ENCODE measurements around the gene BARX1. TPM values are rescaled to one million over a fixed set of nuclear protein-coding genes. Genes with fewer than 3 reads are reported as not detected.
"Not testable (repeated sequence)": the region's sequence is repeated elsewhere in the genome, so short reads cannot be mapped to it uniquely, and the experiment has no call there.

BARX1 gene
- polyA plus RNA-seq, 3 donors: 0.33 to 0.67 (median 0.63) TPM

- no peak for DNase-seq (ENCODE audit: extremely low read depth in 1 of 11, low read depth in 9 of 11, low spot score in 4 of 11)
Measured at GRCh38 chr9:93968451-93969327, 13.5 kb upstream of the BARX1 start.

DNA sequence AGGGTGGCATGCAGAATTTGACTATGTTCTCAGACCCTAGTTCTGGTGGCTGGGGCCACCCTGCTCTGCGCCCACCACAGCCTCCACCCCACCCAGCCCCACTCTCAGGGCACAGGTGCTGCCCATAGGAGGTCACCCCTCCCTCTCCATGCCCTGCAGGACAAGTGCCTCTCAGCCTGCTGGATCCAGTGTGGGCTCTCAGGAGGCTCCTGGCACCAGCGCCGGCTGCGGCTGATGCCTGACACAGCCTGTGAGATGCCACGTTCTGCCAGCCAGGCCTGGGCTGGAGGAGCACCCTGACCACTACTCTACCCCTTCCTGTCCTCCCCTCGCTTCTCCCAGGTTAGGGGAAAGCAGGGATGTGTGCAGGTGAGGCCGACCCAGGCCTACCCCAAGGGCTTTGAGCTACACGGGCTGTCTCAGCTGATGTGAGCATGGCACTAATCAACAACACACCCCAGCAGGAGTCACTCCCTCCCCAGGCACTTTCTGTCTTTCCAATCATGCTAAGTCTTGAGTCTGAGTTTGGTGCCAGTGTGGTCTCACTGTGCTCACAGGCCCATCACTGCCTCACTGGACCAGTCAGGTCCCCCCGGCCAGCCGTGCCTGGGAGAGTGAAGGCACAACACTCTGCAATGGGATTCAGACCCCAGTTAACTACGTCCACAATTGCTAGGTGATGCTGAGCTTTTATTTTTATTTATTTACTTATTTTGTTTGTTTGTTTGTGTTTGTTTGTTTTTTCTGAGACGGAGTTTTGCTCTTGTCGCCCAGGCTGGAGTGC is 12.1 kb upstream of the BARX1 start:
- DNase-seq (ENCODE audit: extremely low read depth in 1 of 11, low read depth in 9 of 11, low spot score in 4 of 11): no peak

- no peak for DNase-seq (ENCODE audit: extremely low read depth in 1 of 11, low read depth in 9 of 11, low spot score in 4 of 11)
Measured at GRCh38 chr9:93965830-93966577, 10.8 kb upstream of the BARX1 start.

DNA sequence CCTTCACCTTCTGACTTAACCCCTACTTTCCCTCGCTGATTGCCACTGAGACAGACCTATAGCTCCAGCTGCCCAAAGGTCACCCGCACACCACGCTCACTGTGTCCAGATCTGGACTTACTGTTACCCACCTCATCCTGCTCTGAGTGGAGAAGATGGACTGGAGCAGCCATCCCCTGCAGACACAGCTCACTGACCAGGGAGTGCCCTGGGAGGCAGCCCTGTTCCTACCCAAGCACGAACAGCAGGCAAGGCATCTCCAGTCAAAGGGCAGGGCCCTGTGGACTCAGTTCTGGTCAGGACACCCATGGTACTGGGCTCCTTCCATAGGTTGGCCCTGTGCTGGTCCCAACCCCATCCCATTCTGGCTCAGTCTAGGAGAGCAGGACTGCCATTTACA is 9.5 kb upstream of the BARX1 start:
- DNase-seq (ENCODE audit: extremely low read depth in 1 of 11, low read depth in 9 of 11, low spot score in 4 of 11): no peak

DNA sequence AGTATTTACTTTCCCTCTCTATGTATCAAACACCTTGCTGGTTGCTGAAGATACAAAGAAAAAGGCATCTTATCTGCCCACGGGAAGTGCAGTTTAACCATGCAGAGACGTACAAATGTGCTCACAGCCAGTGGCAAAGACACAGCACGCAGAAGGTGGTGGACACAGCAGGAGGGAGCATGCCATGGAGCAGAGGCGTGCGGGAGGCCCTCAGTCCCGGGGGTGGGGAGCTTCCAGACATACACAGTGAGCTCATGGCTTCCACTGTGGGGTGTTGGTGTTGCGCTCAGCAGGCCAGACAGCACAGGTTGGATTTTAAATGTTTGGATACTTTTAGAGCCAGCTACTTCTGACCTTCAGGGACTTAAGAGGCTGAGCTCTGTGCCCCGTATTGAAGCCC is 8.8 kb upstream of the BARX1 start:
- no peak for DNase-seq (ENCODE audit: extremely low read depth in 1 of 11, low read depth in 9 of 11, low spot score in 4 of 11)

DNA sequence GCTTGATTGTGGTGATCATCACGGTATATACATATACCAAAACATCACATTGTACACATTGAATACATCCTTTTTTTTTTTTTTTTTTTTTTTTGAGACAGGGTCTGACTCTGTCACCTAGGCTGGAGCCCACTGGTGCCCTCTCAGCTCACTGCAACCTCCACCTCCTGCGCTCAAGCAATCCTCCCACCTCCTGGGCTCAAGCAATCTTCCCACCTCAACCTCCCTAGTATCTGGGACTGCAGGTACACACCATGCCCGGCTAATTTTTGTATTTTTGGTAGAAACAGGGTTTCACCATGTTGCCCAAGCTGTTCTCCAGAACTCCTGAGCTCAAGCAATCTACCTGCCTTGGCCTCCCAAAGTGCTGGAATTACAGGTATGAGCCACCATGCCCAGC is 8.3 kb upstream of the BARX1 start:
- DNase-seq (ENCODE audit: extremely low read depth in 1 of 11, low read depth in 9 of 11, low spot score in 4 of 11): not testable (repeated sequence)

DNA sequence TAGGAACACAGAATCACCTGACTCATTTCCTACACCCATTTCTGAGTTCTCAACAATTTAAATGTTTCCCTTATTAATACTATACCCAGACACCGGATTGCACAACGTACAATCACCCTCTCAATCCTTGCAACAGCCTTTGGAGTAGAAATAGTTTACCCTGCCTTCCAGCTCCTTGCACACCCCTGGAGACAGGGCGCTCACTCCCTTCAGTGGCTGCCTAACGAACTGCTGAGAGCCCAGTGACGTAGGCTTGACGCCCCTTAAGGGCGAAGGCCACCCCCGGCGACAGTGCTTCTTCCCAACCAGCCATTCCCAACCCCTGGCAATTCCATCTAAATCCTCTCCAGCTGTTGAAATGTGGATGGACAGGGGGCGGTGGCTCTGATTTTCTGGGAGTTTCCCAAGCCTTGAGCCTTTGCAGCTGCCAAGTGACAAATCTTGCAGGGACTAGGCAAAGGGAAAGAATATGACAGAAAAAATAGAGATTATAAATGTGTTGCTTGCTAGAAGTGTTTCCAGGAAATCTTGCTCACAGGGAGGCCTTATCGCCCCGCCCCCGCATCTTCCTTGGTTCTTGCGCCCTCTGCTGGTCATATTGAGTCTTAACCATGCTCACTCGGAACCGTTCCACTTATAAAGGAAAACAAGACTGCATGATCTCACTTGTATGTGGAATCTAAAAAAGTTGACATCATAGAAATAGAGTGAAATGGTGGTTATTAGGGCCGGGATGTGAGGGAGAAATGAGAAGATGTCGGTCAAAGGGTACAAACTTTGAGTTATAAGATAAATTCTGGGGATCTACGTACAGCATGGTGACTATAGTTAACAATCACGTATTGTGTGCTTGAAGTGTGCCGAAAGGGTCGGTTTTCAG is 7.6 kb upstream of the BARX1 start:
- peak in 10 of 11 donors; percentile 66 to 89 (median 82) for DNase-seq (ENCODE audit: extremely low read depth in 1 of 11, low read depth in 9 of 11, low spot score in 4 of 11)

DNA sequence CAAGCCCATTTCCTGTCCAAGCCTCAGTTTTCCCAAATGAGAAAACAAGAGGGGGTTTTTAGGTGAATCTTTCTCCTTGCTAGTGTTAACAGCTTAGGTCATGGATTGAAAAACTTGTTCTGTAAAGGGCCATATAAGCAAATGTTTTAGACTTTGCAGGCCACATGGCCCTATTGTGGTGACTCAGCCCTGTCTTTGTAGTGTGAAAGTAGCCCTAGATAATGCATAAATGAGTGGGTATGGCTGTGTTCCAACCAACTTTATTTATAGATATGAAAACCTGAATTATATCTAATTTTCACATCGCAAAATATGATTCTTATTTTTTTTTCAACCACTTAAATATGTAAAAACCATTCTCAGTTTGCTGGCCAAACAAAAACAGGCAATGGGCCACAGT is 6.9 kb upstream of the BARX1 start:
- no peak for DNase-seq (ENCODE audit: extremely low read depth in 1 of 11, low read depth in 9 of 11, low spot score in 4 of 11)

GRCh38 chr9:93960971-93961841 is 6.1 kb upstream of the BARX1 start:
- no peak for DNase-seq (ENCODE audit: extremely low read depth in 1 of 11, low read depth in 9 of 11, low spot score in 4 of 11)

DNA sequence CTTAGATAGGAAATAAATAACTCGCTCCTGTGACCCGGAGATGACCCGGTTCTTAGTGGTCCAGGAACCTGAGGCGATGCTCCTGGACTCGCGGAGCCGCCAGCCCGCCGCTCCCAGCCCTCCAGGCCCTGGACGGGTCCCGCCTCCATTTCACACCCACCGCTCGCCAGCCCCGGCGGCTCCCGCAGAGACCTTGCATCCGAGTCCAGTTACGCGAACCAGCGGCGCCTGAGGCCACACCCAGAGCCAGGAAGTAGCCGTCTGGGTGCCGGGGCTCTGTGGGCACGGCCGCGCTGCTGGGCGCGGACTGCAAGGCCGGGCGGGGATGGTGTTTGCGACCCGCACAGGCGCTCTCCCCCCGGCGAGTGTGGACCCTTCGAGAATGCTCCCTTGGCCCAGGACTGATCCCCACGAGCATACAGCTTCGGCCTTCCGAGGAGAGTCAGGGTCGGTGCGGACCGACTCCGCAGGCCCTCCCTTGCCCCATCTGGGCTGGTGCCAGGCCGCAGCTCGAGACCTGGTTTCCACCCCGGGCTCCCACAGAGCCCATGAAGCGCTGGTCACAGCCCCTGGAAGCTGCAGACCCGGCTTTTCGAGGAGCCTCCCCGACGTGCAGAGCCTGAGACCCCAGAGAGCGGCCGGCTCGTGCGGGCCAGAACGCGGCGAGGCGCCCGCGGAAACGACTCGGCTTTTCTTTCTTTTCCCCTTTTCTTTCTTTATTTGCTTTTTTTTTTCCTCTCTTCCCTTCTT is 5.2 kb upstream of the BARX1 start:
- DNase-seq (ENCODE audit: extremely low read depth in 1 of 11, low read depth in 9 of 11, low spot score in 4 of 11): no peak

- DNase-seq (ENCODE audit: extremely low read depth in 1 of 11, low read depth in 9 of 11, low spot score in 4 of 11): no peak
Measured at GRCh38 chr9:93959739-93960154, 4.6 kb upstream of the BARX1 start.

GRCh38 chr9:93958819-93959682 is 3.9 kb upstream of the BARX1 start:
- DNase-seq (ENCODE audit: extremely low read depth in 1 of 11, low read depth in 9 of 11, low spot score in 4 of 11): no peak

- DNase-seq (ENCODE audit: extremely low read depth in 1 of 11, low read depth in 9 of 11, low spot score in 4 of 11): no peak
Measured at GRCh38 chr9:93958121-93958818, 3.1 kb upstream of the BARX1 start.

- DNase-seq (ENCODE audit: extremely low read depth in 1 of 11, low read depth in 9 of 11, low spot score in 4 of 11): no peak
Measured at GRCh38 chr9:93955981-93956784, 1.0 kb upstream of the BARX1 start.

All from renal cortex interstitium (tissue), 11 donors.